ENCODE results near the gene DOK3.

The DOK3 gene

GRCh38 chr5:177483042-177483441, 26.6 kb downstream of the DOK3 start:
- no peak for DNase-seq
- TF ChIP-seq GATA1 (IDR thresholded peaks at IDR 0.05; ENCODE audit: low read depth, low read length): no peak
- TF ChIP-seq POLR2A (IDR thresholded peaks at IDR 0.05; ENCODE audit: low read length): no peak

GRCh38 chr5:177482359-177482795, 27.2 kb downstream of the DOK3 start:
- TF ChIP-seq POLR2A (IDR thresholded peaks at IDR 0.05; ENCODE audit: low read length): no peak
- no peak for TF ChIP-seq GATA1 (IDR thresholded peaks at IDR 0.05; ENCODE audit: low read depth, low read length)
- no peak for DNase-seq

- DNase-seq: no peak
- TF ChIP-seq GATA1 (IDR thresholded peaks at IDR 0.05; ENCODE audit: low read depth, low read length): no peak
- no peak for TF ChIP-seq POLR2A (IDR thresholded peaks at IDR 0.05; ENCODE audit: low read length)
These were observed 29.9 kb downstream of the DOK3 start for GRCh38 chr5:177479774-177480173.

- TF ChIP-seq POLR2A (IDR thresholded peaks at IDR 0.05; ENCODE audit: low read length): peak; percentile 34
- peak; percentile 69 for TF ChIP-seq GATA1 (IDR thresholded peaks at IDR 0.05; ENCODE audit: low read depth, low read length)
- DNase-seq: peak; percentile 92 to 95
These were observed 30.6 kb downstream of the DOK3 start for GRCh38 chr5:177478711-177479646.

- TF ChIP-seq GATA1 (IDR thresholded peaks at IDR 0.05; ENCODE audit: low read depth, low read length) (no peak), POLR2A (IDR thresholded peaks at IDR 0.05; ENCODE audit: low read length) (no peak)
- DNase-seq: no peak
These were observed 31.7 kb downstream of the DOK3 start for GRCh38 chr5:177477701-177478477.

GRCh38 chr5:177476531-177477233, 32.9 kb downstream of the DOK3 start:
- no peak for TF ChIP-seq POLR2A (IDR thresholded peaks at IDR 0.05; ENCODE audit: low read length)
- TF ChIP-seq GATA1 (IDR thresholded peaks at IDR 0.05; ENCODE audit: low read depth, low read length): no peak
- DNase-seq: no peak

GRCh38 chr5:177475563-177476427, 33.8 kb downstream of the DOK3 start:
- no peak for DNase-seq
- TF ChIP-seq GATA1 (IDR thresholded peaks at IDR 0.05; ENCODE audit: low read depth, low read length) (no peak), POLR2A (IDR thresholded peaks at IDR 0.05; ENCODE audit: low read length) (no peak)

- no peak for DNase-seq
- TF ChIP-seq POLR2A (IDR thresholded peaks at IDR 0.05; ENCODE audit: low read length) (no peak), GATA1 (IDR thresholded peaks at IDR 0.05; ENCODE audit: low read depth, low read length) (no peak)
These were observed 34.6 kb downstream of the DOK3 start for GRCh38 chr5:177474846-177475562.

GRCh38 chr5:177474002-177474476, 35.6 kb downstream of the DOK3 start:
- no peak for DNase-seq
- TF ChIP-seq GATA1 (IDR thresholded peaks at IDR 0.05; ENCODE audit: low read depth, low read length) (no peak), POLR2A (IDR thresholded peaks at IDR 0.05; ENCODE audit: low read length) (no peak)

- TF ChIP-seq GATA1 (IDR thresholded peaks at IDR 0.05; ENCODE audit: low read depth, low read length) (no peak), POLR2A (IDR thresholded peaks at IDR 0.05; ENCODE audit: low read length) (no peak)
- DNase-seq: peak in 1 of 2 experiments; percentile 37
These were observed 36.1 kb downstream of the DOK3 start, which contains the start of gene DBN1 for GRCh38 chr5:177473443-177474001. Gene DBN1, minus strand, starts transcription at chr5:177473634. Its CDS starts 113 bp downstream, at chr5:177473521.

- TF ChIP-seq GATA1 (IDR thresholded peaks at IDR 0.05; ENCODE audit: low read depth, low read length) (no peak), POLR2A (IDR thresholded peaks at IDR 0.05; ENCODE audit: low read length) (no peak)
- no peak for DNase-seq
These were observed 36.9 kb downstream of the DOK3 start for GRCh38 chr5:177472460-177473442.

Measured in erythroblast (primary cell).